ENCODE data around the gene TMEM163.

Gene TMEM163

GRCh38 chr2:134537702-134538101, 181.1 kb downstream of the TMEM163 start:
- H2AK5ac ChIP-seq (ENCODE audit: low read length, severe bottlenecking), result no peak overlapping the region
- no peak overlapping the region for H3K4ac ChIP-seq (ENCODE audit: low read depth in 1 of 2, low read length in 2 of 2)
- H2BK120ac ChIP-seq (ENCODE audit: low read depth, low read length), result no peak overlapping the region
- H3K9ac ChIP-seq (ENCODE audit: low read length), result no peak overlapping the region
- no peak overlapping the region for H3K23ac ChIP-seq (ENCODE audit: low read length in 2 of 2)
- no peak overlapping the region for H4K91ac ChIP-seq (ENCODE audit: low read length)
- H2BK15ac ChIP-seq (ENCODE audit: low read depth, poor library complexity, severe bottlenecking), result no peak overlapping the region
- 97% methylated on average over 4 of the region's 4 CpGs for WGBS
- H3K79me1 ChIP-seq (replicated peaks; ENCODE audit: low read length, poor library complexity, severe bottlenecking), result peaks cover 27% of the 10 kb centered on the region
- H3K27ac ChIP-seq (ENCODE audit: low read length, poor library complexity, severe bottlenecking), result no peak overlapping the region
- H3K14ac ChIP-seq (ENCODE audit: low read length in 2 of 2), result no peak overlapping the region
- DNase-seq, result no peak
- H3K4me1 ChIP-seq (ENCODE audit: control insufficient read depth, insufficient read depth, low read depth, low read length), result peaks cover 4% of the 10 kb centered on the region
- peaks cover 0 to 5% of the 10 kb centered on the region in 2 experiments for H3K36me3 ChIP-seq (ENCODE audit: control insufficient read depth in 1 of 2, insufficient read depth in 2 of 2, low read depth in 1 of 2, low read length in 2 of 2)
- no peaks in the 10 kb centered on the region for H3K9me3 ChIP-seq (ENCODE audit: control insufficient read depth, low read length)
- H2AFZ ChIP-seq (ENCODE audit: low read depth, low read length), result no peak overlapping the region
- H2BK12ac ChIP-seq (ENCODE audit: low read length in 2 of 2), result no peak overlapping the region
- H3K18ac ChIP-seq (ENCODE audit: low read depth in 1 of 2, low read length in 2 of 2), result no peak overlapping the region
- no peak overlapping the region for H2BK5ac ChIP-seq (ENCODE audit: low read depth, low read length, poor library complexity, severe bottlenecking)
- H4K8ac ChIP-seq (ENCODE audit: low read length), result no peak overlapping the region
- peaks cover 0 to 6% of the 10 kb centered on the region in 2 experiments for H3K27me3 ChIP-seq (ENCODE audit: control insufficient read depth in 1 of 2, insufficient read depth in 1 of 2, low read length in 2 of 2)
- no peak overlapping the region for H3K4me3 ChIP-seq (ENCODE audit: insufficient read depth in 1 of 2, low read depth in 1 of 2, low read length in 2 of 2)
- H3K4me2 ChIP-seq (ENCODE audit: low read length, poor library complexity, severe bottlenecking), result no peak overlapping the region

- H3K9ac ChIP-seq (ENCODE audit: low read length), result no peak overlapping the region
- no peak overlapping the region for H3K18ac ChIP-seq (ENCODE audit: low read depth in 1 of 2, low read length in 2 of 2)
- H3K79me1 ChIP-seq (replicated peaks; ENCODE audit: low read length, poor library complexity, severe bottlenecking), result peaks cover 27% of the 10 kb centered on the region
- no peak overlapping the region for H2BK15ac ChIP-seq (ENCODE audit: low read depth, poor library complexity, severe bottlenecking)
- peaks cover 4% of the 10 kb centered on the region for H3K4me1 ChIP-seq (ENCODE audit: control insufficient read depth, insufficient read depth, low read depth, low read length)
- no peak overlapping the region for H3K4ac ChIP-seq (ENCODE audit: low read depth in 1 of 2, low read length in 2 of 2)
- peaks cover 0 to 5% of the 10 kb centered on the region in 2 experiments for H3K36me3 ChIP-seq (ENCODE audit: control insufficient read depth in 1 of 2, insufficient read depth in 2 of 2, low read depth in 1 of 2, low read length in 2 of 2)
- no peak overlapping the region for H3K14ac ChIP-seq (ENCODE audit: low read length in 2 of 2)
- H2BK5ac ChIP-seq (ENCODE audit: low read depth, low read length, poor library complexity, severe bottlenecking), result no peak overlapping the region
- no peak overlapping the region for H3K4me3 ChIP-seq (ENCODE audit: insufficient read depth in 1 of 2, low read depth in 1 of 2, low read length in 2 of 2)
- H2AK5ac ChIP-seq (ENCODE audit: low read length, severe bottlenecking), result no peak overlapping the region
- no peak overlapping the region for H2AFZ ChIP-seq (ENCODE audit: low read depth, low read length)
- no peak overlapping the region for H3K23ac ChIP-seq (ENCODE audit: low read length in 2 of 2)
- H3K27ac ChIP-seq (ENCODE audit: low read length, poor library complexity, severe bottlenecking), result no peak overlapping the region
- no peak overlapping the region for H2BK120ac ChIP-seq (ENCODE audit: low read depth, low read length)
- 81% methylated on average over 2 of the region's 2 CpGs for WGBS
- H3K9me3 ChIP-seq (ENCODE audit: control insufficient read depth, low read length), result no peaks in the 10 kb centered on the region
- H2BK12ac ChIP-seq (ENCODE audit: low read length in 2 of 2), result no peak overlapping the region
- H3K27me3 ChIP-seq (ENCODE audit: control insufficient read depth in 1 of 2, insufficient read depth in 1 of 2, low read length in 2 of 2), result peaks cover 0 to 6% of the 10 kb centered on the region in 2 experiments
- no peak overlapping the region for H4K91ac ChIP-seq (ENCODE audit: low read length)
- no peak for DNase-seq
- H4K8ac ChIP-seq (ENCODE audit: low read length), result no peak overlapping the region
- no peak overlapping the region for H3K4me2 ChIP-seq (ENCODE audit: low read length, poor library complexity, severe bottlenecking)
Measured at GRCh38 chr2:134537121-134537520, 181.7 kb downstream of the TMEM163 start.

DNA sequence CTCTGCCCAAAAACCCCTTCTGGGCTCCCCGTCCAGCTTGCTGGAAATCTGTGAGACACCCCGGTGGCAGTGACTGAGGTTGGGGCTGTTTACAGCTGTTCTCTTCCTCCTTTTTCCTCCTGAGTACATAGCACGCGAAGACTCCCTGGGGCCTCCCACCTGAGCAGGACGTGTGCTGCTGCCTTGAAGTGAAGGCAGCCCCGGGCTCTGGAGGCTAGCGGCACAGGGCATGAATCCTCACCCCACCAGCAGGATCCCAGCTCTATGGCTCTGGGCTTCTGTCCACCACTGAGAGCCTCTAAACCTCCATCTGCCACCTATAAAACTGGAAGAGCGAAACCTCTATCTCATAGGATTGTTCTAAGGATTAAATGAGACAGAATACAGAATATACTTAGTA, 182.5 kb downstream of the TMEM163 start:
- H3K18ac ChIP-seq (ENCODE audit: low read depth in 1 of 2, low read length in 2 of 2), result no peak overlapping the region
- H3K79me1 ChIP-seq (replicated peaks; ENCODE audit: low read length, poor library complexity, severe bottlenecking), result peaks cover 30% of the 10 kb centered on the region
- H3K4me3 ChIP-seq (ENCODE audit: insufficient read depth in 1 of 2, low read depth in 1 of 2, low read length in 2 of 2), result no peak overlapping the region
- 86% methylated on average over 7 of the region's 8 CpGs for WGBS
- H2BK15ac ChIP-seq (ENCODE audit: low read depth, poor library complexity, severe bottlenecking), result no peak overlapping the region
- no peak overlapping the region for H4K8ac ChIP-seq (ENCODE audit: low read length)
- no peak overlapping the region for H2BK5ac ChIP-seq (ENCODE audit: low read depth, low read length, poor library complexity, severe bottlenecking)
- no peak overlapping the region for H2AK5ac ChIP-seq (ENCODE audit: low read length, severe bottlenecking)
- H2BK12ac ChIP-seq (ENCODE audit: low read length in 2 of 2), result no peak overlapping the region
- DNase-seq, result no peak
- H2AFZ ChIP-seq (ENCODE audit: low read depth, low read length), result no peak overlapping the region
- peaks cover 0 to 5% of the 10 kb centered on the region in 2 experiments for H3K36me3 ChIP-seq (ENCODE audit: control insufficient read depth in 1 of 2, insufficient read depth in 2 of 2, low read depth in 1 of 2, low read length in 2 of 2)
- peak overlapping the region; percentile 31 for H4K91ac ChIP-seq (ENCODE audit: low read length)
- H2BK120ac ChIP-seq (ENCODE audit: low read depth, low read length), result no peak overlapping the region
- H3K4ac ChIP-seq (ENCODE audit: low read depth in 1 of 2, low read length in 2 of 2), result no peak overlapping the region
- H3K27me3 ChIP-seq (ENCODE audit: control insufficient read depth in 1 of 2, insufficient read depth in 1 of 2, low read length in 2 of 2), result peaks cover 0 to 11% of the 10 kb centered on the region in 2 experiments
- no peak overlapping the region for H3K4me2 ChIP-seq (ENCODE audit: low read length, poor library complexity, severe bottlenecking)
- no peak overlapping the region for H3K14ac ChIP-seq (ENCODE audit: low read length in 2 of 2)
- no peaks in the 10 kb centered on the region for H3K9me3 ChIP-seq (ENCODE audit: control insufficient read depth, low read length)
- no peak overlapping the region for H3K27ac ChIP-seq (ENCODE audit: low read length, poor library complexity, severe bottlenecking)
- H3K9ac ChIP-seq (ENCODE audit: low read length), result no peak overlapping the region
- peaks cover 4% of the 10 kb centered on the region for H3K4me1 ChIP-seq (ENCODE audit: control insufficient read depth, insufficient read depth, low read depth, low read length)
- no peak overlapping the region for H3K23ac ChIP-seq (ENCODE audit: low read length in 2 of 2)

DNA sequence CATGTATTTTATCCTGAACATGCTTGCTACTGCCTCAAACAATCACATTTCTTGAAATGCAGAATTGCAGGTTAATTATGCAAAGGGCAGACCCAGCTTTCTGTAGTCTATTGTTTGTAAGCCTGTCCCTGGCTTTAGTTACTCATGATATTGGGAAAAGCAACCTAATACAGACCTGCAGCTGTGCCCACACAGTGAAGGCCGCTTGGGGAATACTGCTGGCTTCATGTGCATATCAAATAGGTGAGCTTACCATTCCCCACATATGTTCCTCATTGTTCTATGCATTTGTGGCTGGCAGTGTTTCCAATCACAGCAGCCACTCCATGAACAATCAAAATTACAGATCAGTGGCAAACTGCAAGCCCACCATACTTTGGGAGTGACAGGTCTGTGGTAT, 186.3 kb downstream of the TMEM163 start:
- Histone ChIP-seq H3K9me3 (ENCODE audit: control insufficient read depth, low read length) (no peaks in the 10 kb centered on the region), H3K79me1 (replicated peaks; ENCODE audit: low read length, poor library complexity, severe bottlenecking) (peaks cover 23% of the 10 kb centered on the region), H2BK15ac (ENCODE audit: low read depth, poor library complexity, severe bottlenecking) (no peak overlapping the region), H3K36me3 (ENCODE audit: control insufficient read depth in 1 of 2, insufficient read depth in 2 of 2, low read depth in 1 of 2, low read length in 2 of 2) (peaks cover 0 to 2% of the 10 kb centered on the region in 2 experiments), H3K4me1 (ENCODE audit: control insufficient read depth, insufficient read depth, low read depth, low read length) (peaks cover 2% of the 10 kb centered on the region), H3K4me2 (ENCODE audit: low read length, poor library complexity, severe bottlenecking) (no peak overlapping the region), H3K4me3 (ENCODE audit: insufficient read depth in 1 of 2, low read depth in 1 of 2, low read length in 2 of 2) (no peak overlapping the region), H3K14ac (ENCODE audit: low read length in 2 of 2) (no peak overlapping the region), H2BK5ac (ENCODE audit: low read depth, low read length, poor library complexity, severe bottlenecking) (no peak overlapping the region), H3K18ac (ENCODE audit: low read depth in 1 of 2, low read length in 2 of 2) (no peak overlapping the region), H2AK5ac (ENCODE audit: low read length, severe bottlenecking) (no peak overlapping the region), H2AFZ (ENCODE audit: low read depth, low read length) (no peak overlapping the region), H3K27ac (ENCODE audit: low read length, poor library complexity, severe bottlenecking) (no peak overlapping the region), H4K91ac (ENCODE audit: low read length) (no peak overlapping the region), H3K27me3 (ENCODE audit: control insufficient read depth in 1 of 2, insufficient read depth in 1 of 2, low read length in 2 of 2) (peaks cover 0 to 6% of the 10 kb centered on the region in 2 experiments), H3K23ac (ENCODE audit: low read length in 2 of 2) (no peak overlapping the region), H2BK120ac (ENCODE audit: low read depth, low read length) (no peak overlapping the region), H3K9ac (ENCODE audit: low read length) (no peak overlapping the region), H4K8ac (ENCODE audit: low read length) (no peak overlapping the region), H2BK12ac (ENCODE audit: low read length in 2 of 2) (no peak overlapping the region), H3K4ac (ENCODE audit: low read depth in 1 of 2, low read length in 2 of 2) (no peak overlapping the region)
- no peak for DNase-seq
- whole genome bisulfite sequencing, result 73% methylated on average over 1 of the region's 1 CpG

Measured in mesenchymal stem cell (in vitro differentiated cells and primary cell).